ENCODE measurements around the gene MAN2A2. TPM values are rescaled to one million over a fixed set of nuclear protein-coding genes. Genes with fewer than 3 reads are reported as not detected.
"Not testable (repeated sequence)": the region's sequence is repeated elsewhere in the genome, so short reads cannot be mapped to it uniquely, and the experiment has no call there.

MAN2A2 gene
- polyA plus RNA-seq, 2 donors, result 15.8 to 22.1 TPM

- Histone ChIP-seq H3K27ac (ENCODE audit: low read depth in 2 of 2, low read length in 1 of 2) (no peak overlapping the region), H3K36me3 (ENCODE audit: control insufficient read depth in 2 of 2, insufficient read depth in 2 of 2, low read length in 1 of 2) (peaks cover 36 to 78% of the 10 kb centered on the region in 2 donors)
- WGBS, 2 donors, result 90 to 91% methylated on average over 22 of the region's 22 CpGs
Measured at GRCh38 chr15:90914305-90915080, 11.4 kb downstream of the MAN2A2 start.

GRCh38 chr15:90915216-90915807 lies 12.2 kb downstream of the MAN2A2 start:
- Histone ChIP-seq H3K27ac (ENCODE audit: low read depth in 2 of 2, low read length in 1 of 2) (no peak overlapping the region), H3K4me3 (ENCODE audit: low read depth in 1 of 2, low read length in 2 of 2) (no peak overlapping the region), H3K36me3 (ENCODE audit: control insufficient read depth in 2 of 2, insufficient read depth in 2 of 2, low read length in 1 of 2) (peaks cover 38 to 82% of the 10 kb centered on the region in 2 donors), H3K9me3 (ENCODE audit: control insufficient read depth in 2 of 2, insufficient read depth in 1 of 2, low read depth in 1 of 2, low read length in 1 of 2) (no peaks in the 10 kb centered on the region), H3K4me1 (ENCODE audit: control insufficient read depth in 2 of 2, insufficient read depth in 2 of 2, low read length in 1 of 2) (peaks cover 0 to 3% of the 10 kb centered on the region in 2 donors), H3K27me3 (ENCODE audit: control insufficient read depth in 1 of 2, insufficient read depth in 2 of 2, low read length in 2 of 2) (no peaks in the 10 kb centered on the region)
- WGBS, 2 donors, result 71 to 82% methylated on average over 7 of the region's 7 CpGs

More at GRCh38 chr15:90914305-90915080, 11.4 kb downstream of the MAN2A2 start:
- Histone ChIP-seq H3K9me3 (ENCODE audit: control insufficient read depth in 2 of 2, insufficient read depth in 1 of 2, low read depth in 1 of 2, low read length in 1 of 2) (no peaks in the 10 kb centered on the region), H3K4me1 (ENCODE audit: control insufficient read depth in 2 of 2, insufficient read depth in 2 of 2, low read length in 1 of 2) (peaks cover 0 to 3% of the 10 kb centered on the region in 2 donors), H3K4me3 (ENCODE audit: low read depth in 1 of 2, low read length in 2 of 2) (no peak overlapping the region), H3K27me3 (ENCODE audit: control insufficient read depth in 1 of 2, insufficient read depth in 2 of 2, low read length in 2 of 2) (no peaks in the 10 kb centered on the region)

GRCh38 chr15:90915808-90916440 lies 12.8 kb downstream of the MAN2A2 start:
- 72 to 81% methylated on average over 24 to 25 of the region's 25 CpGs for WGBS, 2 donors
- Histone ChIP-seq H3K27ac (ENCODE audit: low read depth in 2 of 2, low read length in 1 of 2) (no peak overlapping the region), H3K4me1 (ENCODE audit: control insufficient read depth in 2 of 2, insufficient read depth in 2 of 2, low read length in 1 of 2) (peaks cover 0 to 3% of the 10 kb centered on the region in 2 donors), H3K36me3 (ENCODE audit: control insufficient read depth in 2 of 2, insufficient read depth in 2 of 2, low read length in 1 of 2) (peaks cover 36 to 77% of the 10 kb centered on the region in 2 donors), H3K9me3 (ENCODE audit: control insufficient read depth in 2 of 2, insufficient read depth in 1 of 2, low read depth in 1 of 2, low read length in 1 of 2) (no peaks in the 10 kb centered on the region), H3K27me3 (ENCODE audit: control insufficient read depth in 1 of 2, insufficient read depth in 2 of 2, low read length in 2 of 2) (no peaks in the 10 kb centered on the region), H3K4me3 (ENCODE audit: low read depth in 1 of 2, low read length in 2 of 2) (no peak overlapping the region)

GRCh38 chr15:90916461-90916860 lies 13.4 kb downstream of the MAN2A2 start:
- no peak overlapping the region for H3K4me3 ChIP-seq (ENCODE audit: low read depth in 1 of 2, low read length in 2 of 2)
- H3K9me3 ChIP-seq (ENCODE audit: control insufficient read depth in 2 of 2, insufficient read depth in 1 of 2, low read depth in 1 of 2, low read length in 1 of 2), result no peaks in the 10 kb centered on the region
- peaks cover 0 to 3% of the 10 kb centered on the region in 2 donors for H3K4me1 ChIP-seq (ENCODE audit: control insufficient read depth in 2 of 2, insufficient read depth in 2 of 2, low read length in 1 of 2)
- no peaks in the 10 kb centered on the region for H3K27me3 ChIP-seq (ENCODE audit: control insufficient read depth in 1 of 2, insufficient read depth in 2 of 2, low read length in 2 of 2)
- peaks cover 31 to 75% of the 10 kb centered on the region in 2 donors for H3K36me3 ChIP-seq (ENCODE audit: control insufficient read depth in 2 of 2, insufficient read depth in 2 of 2, low read length in 1 of 2)
- 88 to 89% methylated on average over 11 of the region's 11 CpGs for WGBS, 2 donors
- no peak overlapping the region for H3K27ac ChIP-seq (ENCODE audit: low read depth in 2 of 2, low read length in 1 of 2)

- Histone ChIP-seq H3K27ac (ENCODE audit: low read depth in 2 of 2, low read length in 1 of 2) (no peak overlapping the region), H3K27me3 (ENCODE audit: control insufficient read depth in 1 of 2, insufficient read depth in 2 of 2, low read length in 2 of 2) (no peaks in the 10 kb centered on the region), H3K4me3 (ENCODE audit: low read depth in 1 of 2, low read length in 2 of 2) (no peak overlapping the region), H3K9me3 (ENCODE audit: control insufficient read depth in 2 of 2, insufficient read depth in 1 of 2, low read depth in 1 of 2, low read length in 1 of 2) (no peaks in the 10 kb centered on the region), H3K36me3 (ENCODE audit: control insufficient read depth in 2 of 2, insufficient read depth in 2 of 2, low read length in 1 of 2) (peaks cover 24 to 65% of the 10 kb centered on the region in 2 donors), H3K4me1 (ENCODE audit: control insufficient read depth in 2 of 2, insufficient read depth in 2 of 2, low read length in 1 of 2) (peaks cover 0 to 3% of the 10 kb centered on the region in 2 donors)
- 93 to 94% methylated on average over 12 of the region's 12 CpGs for WGBS, 2 donors
Measured at GRCh38 chr15:90917569-90917968, 14.5 kb downstream of the MAN2A2 start.

GRCh38 chr15:90918034-90918788 lies 15.1 kb downstream of the MAN2A2 start:
- H3K4me1 ChIP-seq (ENCODE audit: control insufficient read depth in 2 of 2, insufficient read depth in 2 of 2, low read length in 1 of 2), result peaks cover 0 to 3% of the 10 kb centered on the region in 2 donors
- H3K4me3 ChIP-seq (ENCODE audit: low read depth in 1 of 2, low read length in 2 of 2), result no peak overlapping the region
- 94 to 95% methylated on average over 23 of the region's 23 CpGs for WGBS, 2 donors
- peaks cover 18 to 58% of the 10 kb centered on the region in 2 donors for H3K36me3 ChIP-seq (ENCODE audit: control insufficient read depth in 2 of 2, insufficient read depth in 2 of 2, low read length in 1 of 2)
- no peaks in the 10 kb centered on the region for H3K27me3 ChIP-seq (ENCODE audit: control insufficient read depth in 1 of 2, insufficient read depth in 2 of 2, low read length in 2 of 2)
- H3K27ac ChIP-seq (ENCODE audit: low read depth in 2 of 2, low read length in 1 of 2), result no peak overlapping the region
- no peaks in the 10 kb centered on the region for H3K9me3 ChIP-seq (ENCODE audit: control insufficient read depth in 2 of 2, insufficient read depth in 1 of 2, low read depth in 1 of 2, low read length in 1 of 2)

GRCh38 chr15:90918835-90919234 lies 15.7 kb downstream of the MAN2A2 start:
- H3K27me3 ChIP-seq (ENCODE audit: control insufficient read depth in 1 of 2, insufficient read depth in 2 of 2, low read length in 2 of 2), result no peaks in the 10 kb centered on the region
- no peaks in the 10 kb centered on the region for H3K9me3 ChIP-seq (ENCODE audit: control insufficient read depth in 2 of 2, insufficient read depth in 1 of 2, low read depth in 1 of 2, low read length in 1 of 2)
- peaks cover 0 to 3% of the 10 kb centered on the region in 2 donors for H3K4me1 ChIP-seq (ENCODE audit: control insufficient read depth in 2 of 2, insufficient read depth in 2 of 2, low read length in 1 of 2)
- no peak overlapping the region for H3K4me3 ChIP-seq (ENCODE audit: low read depth in 1 of 2, low read length in 2 of 2)
- H3K27ac ChIP-seq (ENCODE audit: low read depth in 2 of 2, low read length in 1 of 2), result no peak overlapping the region
- H3K36me3 ChIP-seq (ENCODE audit: control insufficient read depth in 2 of 2, insufficient read depth in 2 of 2, low read length in 1 of 2), result peaks cover 16 to 52% of the 10 kb centered on the region in 2 donors
- WGBS, 2 donors, result 93 to 97% methylated on average over 6 of the region's 6 CpGs

GRCh38 chr15:90921887-90922286 lies 18.8 kb downstream of the MAN2A2 start:
- Histone ChIP-seq H3K27ac (ENCODE audit: low read depth in 2 of 2, low read length in 1 of 2) (no peak overlapping the region), H3K9me3 (ENCODE audit: control insufficient read depth in 2 of 2, insufficient read depth in 1 of 2, low read depth in 1 of 2, low read length in 1 of 2) (no peaks in the 10 kb centered on the region), H3K27me3 (ENCODE audit: control insufficient read depth in 1 of 2, insufficient read depth in 2 of 2, low read length in 2 of 2) (no peaks in the 10 kb centered on the region), H3K4me3 (ENCODE audit: low read depth in 1 of 2, low read length in 2 of 2) (no peak overlapping the region), H3K36me3 (ENCODE audit: control insufficient read depth in 2 of 2, insufficient read depth in 2 of 2, low read length in 1 of 2) (peaks cover 16 to 33% of the 10 kb centered on the region in 2 donors), H3K4me1 (ENCODE audit: control insufficient read depth in 2 of 2, insufficient read depth in 2 of 2, low read length in 1 of 2) (peaks cover 0 to 3% of the 10 kb centered on the region in 2 donors)
- 79 to 94% methylated on average over 4 of the region's 4 CpGs for WGBS, 2 donors

- H3K9me3 ChIP-seq (ENCODE audit: control insufficient read depth in 2 of 2, insufficient read depth in 1 of 2, low read depth in 1 of 2, low read length in 1 of 2); H3K27me3 ChIP-seq (ENCODE audit: control insufficient read depth in 1 of 2, insufficient read depth in 2 of 2, low read length in 2 of 2); H3K27ac ChIP-seq (ENCODE audit: low read depth in 2 of 2, low read length in 1 of 2); H3K4me1 ChIP-seq (ENCODE audit: control insufficient read depth in 2 of 2, insufficient read depth in 2 of 2, low read length in 1 of 2); H3K4me3 ChIP-seq (ENCODE audit: low read depth in 1 of 2, low read length in 2 of 2): not testable (repeated sequence)
- peaks cover 8 to 26% of the 10 kb centered on the region in 2 donors for H3K36me3 ChIP-seq (ENCODE audit: control insufficient read depth in 2 of 2, insufficient read depth in 2 of 2, low read length in 1 of 2)
- 82 to 86% methylated on average over 7 of the region's 7 CpGs for WGBS, 2 donors
Measured at GRCh38 chr15:90922712-90923322, 19.7 kb downstream of the MAN2A2 start.

Measured in esophagus (tissue), 2 donors.